ENCODE results near the gene DCAF7. TPM values are rescaled to one million over a fixed set of nuclear protein-coding genes. Genes with fewer than 3 reads are reported as not detected.

Gene DCAF7
- total and polyA plus RNA-seq, 4 donors = 13.2 to 24.0 (median 15.0) TPM

- 96% methylated on average over 8 of the region's 8 CpGs for WGBS
Measured at GRCh38 chr17:63511331-63511730, 38.9 kb upstream of the DCAF7 start.

GRCh38 chr17:63512388-63512787, 37.9 kb upstream of the DCAF7 start:
- no peak for TF ChIP-seq NR2F2 (IDR thresholded peaks at IDR 0.05)
- TF ChIP-seq GABPA (IDR thresholded peaks at IDR 0.05 in 1 of 2, conservative IDR thresholded peaks at IDR 0.05 in 1 of 2) = no peak
- TF ChIP-seq YY1 (IDR thresholded peaks at IDR 0.05) = no peak
- no peak for TF ChIP-seq FOXA1 (IDR thresholded peaks at IDR 0.05)
- no peak for TF ChIP-seq FOXA2 (IDR thresholded peaks at IDR 0.05)
- no peak for TF ChIP-seq EGR1 (IDR thresholded peaks at IDR 0.05; ENCODE audit: low read depth in 2 of 2)
- TF ChIP-seq CTCF (IDR thresholded peaks at IDR 0.05; ENCODE audit: low read depth, low read length, missing input control) = no peak
- TF ChIP-seq RAD21 (IDR thresholded peaks at IDR 0.05) = no peak
- TF ChIP-seq HNF4G (IDR thresholded peaks at IDR 0.05) = no peak
- Histone ChIP-seq H3K9me3 (ENCODE audit: control insufficient read depth in 4 of 4, low read length in 3 of 4) (no peaks in the 10 kb centered on the region), H3K4me1 (ENCODE audit: control insufficient read depth in 4 of 4, insufficient read depth in 4 of 4, low read length in 3 of 4) (peaks cover 0 to 4% (median 0%) of the 10 kb centered on the region in 4 donors), H3K9ac (ENCODE audit: low read depth in 1 of 2, low read length in 2 of 2) (no peak overlapping the region), H3K4me3 (ENCODE audit: low read depth in 1 of 3, low read length in 3 of 3) (no peak overlapping the region), H3K27me3 (ENCODE audit: control insufficient read depth in 4 of 4, insufficient read depth in 4 of 4, low read length in 3 of 4) (no peaks in the 10 kb centered on the region), H3K36me3 (ENCODE audit: control insufficient read depth in 4 of 4, insufficient read depth in 3 of 4, low read depth in 1 of 4, low read length in 3 of 4) (no peaks in the 10 kb centered on the region), H3K27ac (ENCODE audit: low read depth in 1 of 2, low read length in 2 of 2) (no peak overlapping the region)
- no peak for DNase-seq (ENCODE audit: low spot score)
- WGBS = 86% methylated on average over 3 of the region's 3 CpGs

More at GRCh38 chr17:63511331-63511730, 38.9 kb upstream of the DCAF7 start:
- Histone ChIP-seq H3K9ac (ENCODE audit: low read depth in 1 of 2, low read length in 2 of 2) (no peak overlapping the region), H3K27ac (ENCODE audit: low read depth in 1 of 2, low read length in 2 of 2) (no peak overlapping the region), H3K36me3 (ENCODE audit: control insufficient read depth in 4 of 4, insufficient read depth in 3 of 4, low read depth in 1 of 4, low read length in 3 of 4) (no peaks in the 10 kb centered on the region), H3K4me3 (ENCODE audit: low read depth in 1 of 3, low read length in 3 of 3) (no peak overlapping the region), H3K4me1 (ENCODE audit: control insufficient read depth in 4 of 4, insufficient read depth in 4 of 4, low read length in 3 of 4) (no peaks in the 10 kb centered on the region), H3K9me3 (ENCODE audit: control insufficient read depth in 4 of 4, low read length in 3 of 4) (no peaks in the 10 kb centered on the region), H3K27me3 (ENCODE audit: control insufficient read depth in 4 of 4, insufficient read depth in 4 of 4, low read length in 3 of 4) (no peaks in the 10 kb centered on the region)
- no peak for DNase-seq (ENCODE audit: low spot score)
- TF ChIP-seq SP1 (IDR thresholded peaks at IDR 0.05) (no peak), CTCF (IDR thresholded peaks at IDR 0.05; ENCODE audit: low read depth, low read length, missing input control) (no peak), FOXA1 (IDR thresholded peaks at IDR 0.05) (no peak), REST (IDR thresholded peaks at IDR 0.05) (no peak), RXRA (IDR thresholded peaks at IDR 0.05) (no peak), FOXA2 (IDR thresholded peaks at IDR 0.05) (no peak), JUND (IDR thresholded peaks at IDR 0.05) (no peak), YY1 (IDR thresholded peaks at IDR 0.05) (no peak), MAX (IDR thresholded peaks at IDR 0.05) (no peak), EGR1 (IDR thresholded peaks at IDR 0.05; ENCODE audit: low read depth in 2 of 2) (no peak), GABPA (IDR thresholded peaks at IDR 0.05 in 1 of 2, conservative IDR thresholded peaks at IDR 0.05 in 1 of 2) (no peak), TAF1 (conservative IDR thresholded peaks at IDR 0.05) (no peak)
